Neutrophil (primary cell): ENCODE measurements around the gene FIZ1.

Source experiments
- H3K27ac ChIP-seq: fragments of 200-600 bp; sonication (generic); 2 replicates; pipeline ENCODE4 v1.5.1; 2016; ENCODE audit warnings: mild to moderate bottlenecking, moderate library complexity
- H3K27me3 ChIP-seq: fragments of 200-600 bp; sonication (generic); 2 replicates; pipeline ENCODE4 v1.6.0; 2016; ENCODE audit warnings: mild to moderate bottlenecking
- H3K36me3 ChIP-seq: fragments of 200-600 bp; sonication (generic); 2 replicates; pipeline ENCODE4 v1.5.1; 2017
- H3K4me1 ChIP-seq, 2 experiments: fragments of 200-600 bp in 1 of 2; sonication (generic) in 1 of 2; 1 replicate in 1 of 2; 2 replicates in 1 of 2; pipeline versions ENCODE4 v1.5.1 to v1.6.1; 2013 to 2016; ENCODE audit warnings: low read depth in 1 of 2, low read length in 1 of 2, mild to moderate bottlenecking in 1 of 2, moderate library complexity in 1 of 2; ENCODE audit not compliant: control insufficient read depth in 1 of 2, insufficient read depth in 1 of 2
- H3K4me3 ChIP-seq, 2 experiments: fragments of 200-600 bp in 1 of 2; sonication (generic) in 1 of 2; 1 replicate in 1 of 2; 2 replicates in 1 of 2; pipeline ENCODE4 v1.5.1; 2013 to 2016; ENCODE audit warnings: low read depth in 1 of 2, low read length in 1 of 2, mild to moderate bottlenecking in 1 of 2, moderate library complexity in 1 of 2
- H3K9me3 ChIP-seq: fragments of 200-600 bp; sonication (generic); 2 replicates; pipeline ENCODE4 v1.5.1; 2016
- TF ChIP-seq, protein P1 (sequence below): fragments of 200-600 bp; sonication (generic); IDR thresholded peaks from 2 replicates; pipeline ENCODE4 v1.5.1; 2016; ENCODE audit warnings: antibody characterized with exemption

FIZ1 gene

DNA sequence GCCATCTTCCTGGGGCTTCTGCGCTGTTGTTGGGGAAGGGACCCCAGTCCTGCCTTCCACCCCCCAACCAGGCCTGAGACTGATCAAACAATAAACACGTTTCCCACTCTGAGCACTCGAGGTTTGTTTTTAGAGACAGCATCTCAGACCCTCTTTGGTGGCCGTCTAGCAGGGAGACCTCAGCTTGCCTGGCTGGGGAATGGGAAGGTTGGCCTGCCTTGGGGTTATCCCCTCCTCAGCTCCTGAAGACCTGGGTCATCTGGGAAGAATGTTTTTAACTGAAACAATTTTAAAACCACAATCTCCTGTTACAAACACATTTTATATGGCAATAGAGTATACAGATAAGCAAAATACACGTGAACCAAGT lies 46.2 kb upstream of the FIZ1 start:
- Histone ChIP-seq H3K4me3 (no peak overlapping the region), H3K27ac (no peak overlapping the region), H3K36me3 (peaks cover 14% of the 10 kb centered on the region), H3K9me3 (no peaks in the 10 kb centered on the region), H3K4me1 (peaks cover 53 to 66% of the 10 kb centered on the region in 2 experiments), H3K27me3 (peaks cover 50% of the 10 kb centered on the region)
- TF ChIP-seq, protein P1, sequence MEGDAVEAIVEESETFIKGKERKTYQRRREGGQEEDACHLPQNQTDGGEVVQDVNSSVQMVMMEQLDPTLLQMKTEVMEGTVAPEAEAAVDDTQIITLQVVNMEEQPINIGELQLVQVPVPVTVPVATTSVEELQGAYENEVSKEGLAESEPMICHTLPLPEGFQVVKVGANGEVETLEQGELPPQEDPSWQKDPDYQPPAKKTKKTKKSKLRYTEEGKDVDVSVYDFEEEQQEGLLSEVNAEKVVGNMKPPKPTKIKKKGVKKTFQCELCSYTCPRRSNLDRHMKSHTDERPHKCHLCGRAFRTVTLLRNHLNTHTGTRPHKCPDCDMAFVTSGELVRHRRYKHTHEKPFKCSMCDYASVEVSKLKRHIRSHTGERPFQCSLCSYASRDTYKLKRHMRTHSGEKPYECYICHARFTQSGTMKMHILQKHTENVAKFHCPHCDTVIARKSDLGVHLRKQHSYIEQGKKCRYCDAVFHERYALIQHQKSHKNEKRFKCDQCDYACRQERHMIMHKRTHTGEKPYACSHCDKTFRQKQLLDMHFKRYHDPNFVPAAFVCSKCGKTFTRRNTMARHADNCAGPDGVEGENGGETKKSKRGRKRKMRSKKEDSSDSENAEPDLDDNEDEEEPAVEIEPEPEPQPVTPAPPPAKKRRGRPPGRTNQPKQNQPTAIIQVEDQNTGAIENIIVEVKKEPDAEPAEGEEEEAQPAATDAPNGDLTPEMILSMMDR, result no peak

DNA sequence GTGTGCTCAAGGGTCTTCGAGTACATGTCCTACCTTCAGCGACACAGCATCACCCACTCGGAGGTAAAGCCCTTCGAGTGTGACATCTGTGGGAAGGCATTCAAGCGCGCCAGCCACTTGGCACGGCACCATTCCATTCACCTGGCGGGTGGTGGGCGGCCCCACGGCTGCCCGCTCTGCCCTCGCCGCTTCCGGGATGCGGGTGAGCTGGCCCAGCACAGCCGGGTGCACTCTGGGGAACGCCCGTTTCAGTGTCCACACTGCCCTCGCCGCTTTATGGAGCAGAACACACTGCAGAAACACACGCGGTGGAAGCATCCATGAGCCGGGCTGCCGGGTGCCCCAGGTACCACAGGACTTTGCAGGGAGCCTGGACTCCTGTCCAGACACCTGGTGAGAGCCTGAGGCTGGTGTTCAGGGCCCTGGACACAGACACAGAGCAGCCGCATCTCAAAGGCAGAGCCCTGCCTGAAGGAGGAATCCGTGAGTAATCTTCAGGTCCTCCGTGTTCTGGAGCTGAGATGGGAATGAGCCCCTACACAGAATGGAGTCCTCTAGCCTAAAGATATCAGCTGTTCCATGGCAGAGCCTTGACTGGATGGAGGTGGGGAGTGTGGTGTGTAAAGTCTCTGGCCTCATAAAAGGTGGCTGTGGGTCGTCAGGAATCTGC lies 45.7 kb upstream of the FIZ1 start:
- Histone ChIP-seq H3K36me3 (peaks cover 14% of the 10 kb centered on the region), H3K4me1 (peaks cover 58 to 72% of the 10 kb centered on the region in 2 experiments), H3K27me3 (peaks cover 55% of the 10 kb centered on the region), H3K9me3 (no peaks in the 10 kb centered on the region), H3K4me3 (peak overlapping the region; percentile 73 to 96), H3K27ac (no peak overlapping the region)
- TF ChIP-seq, protein P1, result no peak

DNA sequence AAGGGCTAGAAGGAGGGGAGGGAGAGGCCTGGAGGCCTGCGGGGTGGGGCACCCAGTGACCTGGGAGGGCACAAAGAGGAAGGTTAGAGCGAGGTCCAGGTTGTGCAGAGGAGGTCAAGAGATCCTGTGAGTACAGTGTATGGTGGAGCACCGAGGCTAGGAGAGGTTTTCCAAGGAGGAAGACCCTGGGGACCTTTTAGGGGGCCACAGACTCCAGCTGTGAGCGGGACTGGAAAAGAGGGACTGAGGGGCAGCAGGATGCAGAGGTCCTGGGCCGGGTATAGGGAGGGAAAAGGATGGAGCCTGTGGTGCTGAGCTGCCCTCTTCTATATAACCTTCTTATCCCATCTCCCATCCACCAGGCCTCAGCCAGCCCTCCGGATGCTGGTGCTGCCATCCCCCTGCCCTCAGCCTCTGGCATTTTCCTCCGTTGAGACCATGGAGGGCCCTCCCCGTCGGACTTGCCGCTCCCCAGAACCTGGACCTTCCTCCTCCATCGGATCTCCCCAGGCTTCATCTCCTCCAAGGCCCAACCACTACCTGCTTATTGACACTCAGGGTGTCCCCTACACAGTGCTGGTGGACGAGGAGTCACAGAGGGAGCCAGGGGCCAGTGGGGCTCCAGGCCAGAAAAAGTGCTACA lies 45.0 kb upstream of the FIZ1 start:
- Histone ChIP-seq H3K4me3 (peak overlapping the region; percentile 73 to 96), H3K36me3 (peaks cover 14% of the 10 kb centered on the region), H3K27ac (peak overlapping the region; percentile 83), H3K4me1 (peaks cover 61 to 74% of the 10 kb centered on the region in 2 experiments), H3K9me3 (no peaks in the 10 kb centered on the region), H3K27me3 (peaks cover 57% of the 10 kb centered on the region)
- TF ChIP-seq, protein P1, result no peak

DNA sequence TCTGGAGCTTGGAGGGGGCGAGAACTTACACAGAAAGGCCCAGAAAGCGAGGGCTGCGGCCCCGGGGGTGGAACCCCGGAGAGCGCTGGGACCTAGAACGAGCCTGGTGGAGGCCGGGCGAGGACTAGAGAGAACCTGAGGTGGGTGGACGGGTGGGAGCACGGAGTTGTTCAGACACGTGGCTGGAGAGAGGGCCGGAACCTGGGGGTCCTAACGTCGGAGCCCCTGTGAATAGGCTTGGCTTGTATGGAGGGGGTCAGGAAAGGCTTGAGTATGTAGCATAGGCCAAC lies 44.5 kb upstream of the FIZ1 start:
- H3K4me1 ChIP-seq, result peaks cover 59 to 72% of the 10 kb centered on the region in 2 experiments
- peaks cover 53% of the 10 kb centered on the region for H3K27me3 ChIP-seq
- H3K36me3 ChIP-seq, result peaks cover 14% of the 10 kb centered on the region
- H3K4me3 ChIP-seq, result peak overlapping the region; percentile 73 to 96
- H3K27ac ChIP-seq, result peak overlapping the region; percentile 83
- no peaks in the 10 kb centered on the region for H3K9me3 ChIP-seq
- TF ChIP-seq, protein P1, result no peak

DNA sequence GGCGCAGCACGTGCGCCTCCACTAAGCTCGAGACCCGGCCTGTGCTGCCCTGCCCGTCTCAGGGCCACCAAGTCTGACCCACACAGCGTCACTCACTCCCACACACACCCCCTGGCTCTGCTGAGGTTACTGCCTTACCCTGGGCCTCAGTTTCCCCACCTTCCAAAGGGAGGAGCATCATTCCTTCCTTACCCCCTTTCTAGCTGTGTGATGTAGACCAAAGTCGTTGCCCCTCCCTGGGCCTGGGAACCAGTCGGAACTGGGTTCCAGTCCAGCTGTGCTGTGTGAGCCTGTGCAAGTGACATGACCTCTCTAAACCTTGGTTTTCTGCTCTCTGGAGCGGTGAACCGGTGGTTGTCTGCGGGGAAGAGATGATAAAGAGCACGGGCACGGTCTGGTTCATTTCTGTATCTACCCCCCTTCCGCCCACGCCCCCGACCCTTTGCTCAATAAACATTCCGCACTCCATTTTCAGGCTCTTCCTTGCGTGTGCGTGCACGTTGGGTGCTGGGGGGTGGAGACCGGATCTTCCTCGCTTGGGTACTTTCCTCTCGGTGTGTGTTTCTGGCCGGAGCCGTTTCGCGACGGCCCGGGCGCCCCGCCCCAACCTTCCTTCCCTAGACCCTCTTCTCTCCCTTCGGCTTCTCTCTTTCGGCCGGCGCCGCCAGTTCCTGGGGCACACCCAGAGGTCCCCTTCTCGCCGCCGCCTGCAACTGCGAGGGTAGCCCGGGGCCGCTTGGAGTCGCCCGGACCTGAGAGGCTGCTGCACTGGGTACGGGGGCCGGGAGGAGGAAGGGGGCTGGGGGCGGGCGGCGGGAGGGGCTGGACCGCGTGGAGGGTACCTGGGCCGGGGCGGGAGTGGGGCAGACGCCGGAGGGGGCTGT lies 43.9 kb upstream of the FIZ1 start, which contains the start of gene ZNF581:
Gene ZNF581 (plus strand): TSS at position 647 of the 884 bp plus-strand sequence. CDS start 923 bp downstream, outside the sequence.
- Histone ChIP-seq H3K9me3 (no peaks in the 10 kb centered on the region), H3K4me1 (peaks cover 53 to 66% of the 10 kb centered on the region in 2 experiments), H3K27ac (peak within 1 kb of the TSS; percentile 83), H3K4me3 (peak within 1 kb of the TSS; percentile 73 to 96), H3K27me3 (peaks cover 47% of the 10 kb centered on the region), H3K36me3 (peaks cover 18% of the 10 kb centered on the region)
- TF ChIP-seq, protein P1, result no peak
